Hippocampal formation (tissue), 2 donors: Measurements from ENCODE around the gene DDRGK1.
"Not testable (repeated sequence)": the region's sequence is repeated elsewhere in the genome, so short reads cannot be mapped to it uniquely, and the experiment has no call there.

Experiments used
- DNase-seq, 2 donors: peaks; one replicate each; lab custom pipeline; 2025; lab: John Stamatoyannopoulos, UW

The DDRGK1 gene

GRCh38 chr20:3215359-3215917 lies 11.0 kb upstream of the DDRGK1 start:
- DNase-seq: not testable (repeated sequence)

- DNase-seq: no peak
Measured at GRCh38 chr20:3213226-3213625, 8.7 kb upstream of the DDRGK1 start.

- DNase-seq: no peak
Measured at GRCh38 chr20:3210346-3210745, 5.9 kb upstream of the DDRGK1 start.

GRCh38 chr20:3209946-3210317 lies 5.5 kb upstream of the DDRGK1 start:
- no peak for DNase-seq

GRCh38 chr20:3209257-3209945 lies 4.9 kb upstream of the DDRGK1 start, which contains the start of gene ITPA:
TSS of gene ITPA (plus strand) at chr20:3209498. CDS start at chr20:3209552, 54 bp downstream.
- peak; percentile 19 to 54 for DNase-seq

- DNase-seq: no peak
Measured at GRCh38 chr20:3208786-3209256, 4.3 kb upstream of the DDRGK1 start.

GRCh38 chr20:3203315-3204123 lies 963 bp downstream of the DDRGK1 start:
- no peak for DNase-seq

GRCh38 chr20:3202965-3203314 lies 1.5 kb downstream of the DDRGK1 start:
- no peak for DNase-seq

GRCh38 chr20:3199976-3200755 lies 4.3 kb downstream of the DDRGK1 start:
- DNase-seq: no peak

GRCh38 chr20:3199206-3199605 lies 5.3 kb downstream of the DDRGK1 start:
- DNase-seq: no peak

GRCh38 chr20:3195590-3196237 lies 8.8 kb downstream of the DDRGK1 start:
- no peak for DNase-seq

GRCh38 chr20:3194617-3195280 lies 9.7 kb downstream of the DDRGK1 start:
- DNase-seq: no peak

- peak in 1 of 2 donors; percentile 62 for DNase-seq
Measured at GRCh38 chr20:3193806-3194616, 10.5 kb downstream of the DDRGK1 start.

GRCh38 chr20:3192226-3193015 lies 12.1 kb downstream of the DDRGK1 start:
- DNase-seq: no peak

- no peak for DNase-seq
Measured at GRCh38 chr20:3190681-3191111, 13.8 kb downstream of the DDRGK1 start.

- DNase-seq: no peak
Measured at GRCh38 chr20:3189561-3190131, 14.8 kb downstream of the DDRGK1 start.

- DNase-seq: no peak
Measured at GRCh38 chr20:3188823-3189413, 15.6 kb downstream of the DDRGK1 start.

- not testable (repeated sequence) for DNase-seq
Measured at GRCh38 chr20:3187861-3188260, 16.6 kb downstream of the DDRGK1 start.
